HG02678 (cell line): Measurements from ENCODE around the gene MPP2.
"Not testable (repeated sequence)": the region's sequence is repeated elsewhere in the genome, so short reads cannot be mapped to it uniquely, and the experiment has no call there.

Source experiments
- ATAC-seq: cut with Tn5 transposase; IDR thresholded peaks from one replicate; pipeline ENCODE4 v1.9.1; 2021; ENCODE audit warnings: mild to moderate bottlenecking, moderate library complexity; ENCODE audit not compliant: unreplicated experiment

Gene MPP2

DNA sequence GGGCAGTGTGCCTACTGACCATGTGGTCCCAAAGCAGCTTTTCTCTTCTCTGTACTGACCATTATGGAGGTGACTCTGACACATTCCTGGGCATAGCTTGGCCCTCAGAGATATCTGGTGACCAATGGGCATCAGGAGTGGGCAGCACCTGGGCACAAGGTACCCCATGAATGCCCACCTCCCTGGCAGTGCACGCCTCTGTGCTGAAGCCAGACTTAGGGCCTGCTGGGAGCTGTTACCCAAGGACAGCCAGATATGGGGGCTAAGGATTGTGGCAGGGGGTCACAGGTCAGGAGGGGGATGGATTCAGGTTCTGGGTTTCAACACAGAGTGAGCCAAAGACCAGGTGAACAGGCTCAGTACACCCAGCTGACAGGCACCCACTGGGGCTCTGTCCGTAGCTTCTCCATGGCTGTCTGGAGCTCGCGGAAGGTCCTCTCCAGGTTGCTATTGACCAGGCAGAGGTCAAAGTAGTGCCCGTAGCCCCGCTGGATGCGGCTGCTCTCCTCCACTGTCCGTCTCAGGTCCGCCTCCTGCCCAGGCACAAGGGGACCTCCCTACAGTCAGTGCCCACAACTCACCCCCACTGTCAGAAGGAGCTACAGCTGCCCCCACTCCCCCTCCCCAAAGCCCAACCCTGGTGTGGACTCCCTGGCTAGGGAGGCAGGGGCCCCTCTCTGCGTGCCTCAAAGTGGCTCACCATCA is 29.7 kb downstream of the MPP2 start:
- no peak for ATAC-seq

DNA sequence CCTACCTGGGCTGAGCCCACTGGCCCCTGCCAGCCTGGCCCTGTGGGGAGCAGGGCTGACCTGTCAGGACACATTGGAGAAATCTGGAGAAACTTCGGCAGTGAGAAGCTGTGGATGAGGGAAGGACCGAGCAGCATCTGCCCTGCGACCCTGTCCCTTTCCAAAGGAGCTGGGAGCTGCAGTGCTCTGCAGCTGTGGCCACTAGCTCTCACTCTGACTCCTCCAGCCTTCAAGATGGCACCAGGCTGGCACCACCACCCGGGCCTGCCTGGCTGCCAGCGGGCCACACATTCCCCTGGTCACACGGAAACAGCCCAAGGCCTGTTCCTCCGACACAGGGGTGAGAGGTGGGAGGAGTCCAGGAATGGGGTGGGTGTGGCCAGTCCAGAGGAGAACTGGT is 30.3 kb downstream of the MPP2 start:
- no peak for ATAC-seq

GRCh38 chr17:43875476-43876147 is 31.7 kb downstream of the MPP2 start:
- no peak for ATAC-seq

DNA sequence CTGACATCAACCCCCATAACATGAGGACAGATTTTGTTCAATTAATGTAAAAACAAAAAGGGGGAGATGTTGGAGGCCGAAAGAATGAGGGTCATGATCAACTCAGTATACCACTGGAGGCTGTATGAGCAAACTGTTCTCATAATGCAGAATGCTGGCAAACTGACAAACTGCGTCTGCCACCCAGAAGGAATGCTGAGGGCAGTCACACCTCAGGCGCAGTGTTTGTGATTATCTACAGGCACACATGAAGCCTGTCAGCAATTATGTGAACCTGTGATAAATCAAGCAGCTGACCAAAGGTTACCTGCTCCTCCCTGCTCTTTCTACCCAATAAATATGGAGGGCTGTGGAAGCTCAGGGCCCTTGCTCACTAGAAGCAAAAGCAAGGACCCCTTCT is 33.0 kb downstream of the MPP2 start:
- no peak for ATAC-seq

DNA sequence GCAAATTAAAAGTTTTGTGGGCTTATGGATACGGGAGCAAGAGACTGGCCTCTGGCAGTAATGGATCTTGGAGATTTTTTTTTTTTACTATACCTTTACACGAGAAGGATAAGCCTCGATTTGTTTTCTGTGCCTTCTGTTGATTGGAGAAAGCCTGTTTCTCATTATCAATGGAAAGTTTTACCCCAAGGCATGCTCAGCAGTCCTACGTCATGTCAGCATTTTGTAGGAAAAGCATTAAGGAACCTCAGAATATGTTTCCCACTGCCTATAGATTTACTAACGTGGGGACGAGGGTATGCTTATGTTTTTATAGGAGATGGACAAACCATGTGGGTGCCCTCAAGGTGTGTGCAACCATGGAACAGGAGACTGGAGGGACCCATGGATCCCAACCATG is 33.5 kb downstream of the MPP2 start:
- ATAC-seq = no peak

- ATAC-seq = no peak
Measured at GRCh38 chr17:43873091-43873490, 34.2 kb downstream of the MPP2 start.

GRCh38 chr17:43871946-43872690 is 35.2 kb downstream of the MPP2 start:
- ATAC-seq = no peak

DNA sequence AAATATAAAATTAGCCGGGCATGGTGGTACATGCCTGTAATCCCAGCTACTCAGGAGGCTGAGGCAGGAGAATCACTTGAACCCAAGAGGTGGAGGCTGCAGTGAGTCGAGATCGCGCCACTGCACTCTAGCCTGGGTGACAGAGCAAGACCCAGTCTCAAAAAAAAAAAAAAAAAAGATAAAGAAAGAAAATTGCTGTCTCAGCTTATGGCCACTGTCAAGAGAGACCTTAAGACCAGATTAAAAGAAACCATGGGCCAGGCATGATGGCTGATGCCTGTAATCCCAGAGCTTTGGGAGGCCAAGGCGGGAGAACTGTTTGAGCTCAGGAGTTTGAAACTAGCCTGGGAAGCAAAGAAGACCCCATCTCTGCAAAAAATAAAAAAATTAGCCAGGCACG is 38.3 kb downstream of the MPP2 start:
- ATAC-seq = not testable (repeated sequence)

- no peak for ATAC-seq
Measured at GRCh38 chr17:43868226-43868994, 38.9 kb downstream of the MPP2 start.

DNA sequence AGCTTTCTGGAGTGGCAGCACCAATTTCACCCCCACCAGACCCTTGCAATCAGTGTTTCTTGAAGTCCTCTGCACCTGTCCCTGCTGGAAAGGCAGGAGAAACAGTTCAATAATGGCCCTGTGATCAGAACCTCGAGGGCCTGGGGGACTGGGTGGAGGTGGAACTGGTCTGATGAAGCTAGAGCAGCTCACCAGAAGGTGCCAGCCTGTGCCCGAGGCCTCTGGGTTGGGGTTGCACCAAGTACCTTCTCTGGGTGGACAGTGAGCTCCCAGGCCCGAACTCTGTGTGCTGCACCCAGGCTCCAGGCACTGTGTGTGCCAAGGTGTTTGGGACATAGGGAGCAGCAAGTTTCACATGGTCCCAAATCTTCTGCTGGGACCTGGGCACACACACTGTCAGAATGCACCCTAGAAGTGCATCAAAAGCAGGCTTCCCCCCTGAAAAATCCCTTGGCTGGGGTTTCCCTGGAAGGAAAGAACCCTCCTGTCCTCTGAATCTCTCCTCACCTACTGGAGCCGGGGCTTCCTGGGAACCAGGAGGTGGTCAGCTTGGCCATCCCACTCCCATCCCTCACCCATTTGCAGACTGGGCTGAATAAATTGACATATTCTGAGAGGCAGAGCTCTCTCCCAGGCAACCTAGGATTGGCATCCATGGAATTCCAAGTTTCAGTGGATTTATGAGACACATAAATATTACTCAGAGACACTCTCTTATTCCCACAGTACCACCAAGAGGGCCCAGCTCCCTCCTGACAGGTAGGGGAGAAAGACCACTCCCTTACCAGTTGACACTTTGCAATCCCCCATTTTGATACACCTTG is 43.0 kb downstream of the MPP2 start:
- ATAC-seq = no peak

DNA sequence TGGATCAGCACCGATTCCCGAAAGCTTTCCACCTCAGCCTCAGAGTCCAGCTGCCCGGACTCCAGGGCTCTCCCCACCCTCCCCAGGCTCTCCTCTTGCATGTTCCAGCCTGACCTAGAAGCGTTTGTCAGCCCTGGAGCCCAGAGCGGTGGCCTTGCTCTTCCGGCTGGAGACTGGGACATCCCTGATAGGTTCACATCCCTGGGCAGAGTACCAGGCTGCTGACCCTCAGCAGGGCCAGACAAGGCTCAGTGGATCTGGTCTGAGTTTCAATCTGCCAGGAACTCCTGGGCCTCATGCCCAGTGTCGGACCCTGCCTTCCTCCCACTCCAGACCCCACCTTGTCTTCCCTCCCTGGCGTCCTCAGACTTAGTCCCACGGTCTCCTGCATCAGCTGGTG is 45.4 kb downstream of the MPP2 start:
- ATAC-seq = no peak

DNA sequence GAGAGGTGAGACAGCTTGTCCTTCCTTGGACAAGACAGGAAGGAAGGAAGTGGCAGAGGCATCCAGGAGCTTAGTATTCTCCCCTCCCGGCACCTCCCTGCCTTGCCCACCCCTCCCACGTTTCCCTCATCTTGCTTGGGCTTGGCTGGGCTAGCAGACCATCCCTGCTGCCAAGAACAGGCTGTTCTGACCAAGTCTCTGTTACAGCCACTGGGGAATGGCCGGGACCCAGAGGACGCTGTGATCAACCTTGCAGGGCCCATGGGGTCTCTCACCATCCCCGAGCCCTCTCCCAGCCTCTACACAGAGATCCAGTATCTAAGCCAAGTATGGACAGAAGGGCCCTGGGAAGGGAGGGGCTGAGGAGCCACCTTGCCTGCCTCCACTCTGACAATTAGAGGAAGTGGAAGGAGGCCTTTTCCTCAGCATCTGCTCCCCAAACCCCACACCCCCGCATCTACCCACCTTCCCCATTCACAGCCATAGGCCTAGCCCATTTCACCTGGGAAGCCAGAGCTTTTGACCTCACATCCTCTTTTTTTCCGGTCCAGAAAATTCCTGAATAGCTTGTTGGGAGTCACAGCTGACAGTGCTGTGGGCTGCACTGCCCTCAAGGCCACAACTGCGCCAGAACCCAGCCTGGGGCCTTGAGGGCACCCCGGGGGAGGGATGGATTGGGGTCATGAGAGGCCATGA is 46.3 kb downstream of the MPP2 start:
- no peak for ATAC-seq

DNA sequence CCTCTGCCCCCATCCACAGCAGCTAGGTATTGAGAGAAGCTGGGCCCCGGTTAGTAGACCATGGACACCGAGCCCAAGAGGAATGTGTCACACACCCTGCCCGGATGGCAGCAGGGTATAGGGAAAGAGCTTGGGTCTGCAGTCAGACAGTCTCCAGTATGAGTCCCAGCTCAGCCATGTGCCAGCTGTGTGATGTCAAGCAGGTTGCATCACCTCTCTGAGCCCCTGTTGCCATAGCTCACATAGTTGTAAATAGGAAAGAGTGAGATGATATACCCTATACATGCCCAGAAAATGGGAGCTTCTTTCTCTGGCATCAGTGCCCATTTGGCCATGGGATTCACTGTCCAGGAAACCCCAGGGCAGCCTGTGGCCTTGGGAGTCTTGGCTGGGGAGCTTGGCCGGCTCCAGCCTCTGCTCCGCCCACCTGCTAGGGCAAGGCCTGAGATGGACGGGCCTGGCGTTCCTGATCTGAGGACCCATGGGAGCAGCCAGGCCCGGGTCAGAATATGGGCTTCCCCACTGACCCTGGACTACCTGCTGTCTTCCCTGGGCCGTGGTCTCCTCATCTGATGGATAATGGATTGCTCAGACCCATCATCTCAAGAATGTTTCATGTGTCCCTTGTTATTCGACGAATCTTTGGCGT is 47.1 kb downstream of the MPP2 start:
- no peak for ATAC-seq

DNA sequence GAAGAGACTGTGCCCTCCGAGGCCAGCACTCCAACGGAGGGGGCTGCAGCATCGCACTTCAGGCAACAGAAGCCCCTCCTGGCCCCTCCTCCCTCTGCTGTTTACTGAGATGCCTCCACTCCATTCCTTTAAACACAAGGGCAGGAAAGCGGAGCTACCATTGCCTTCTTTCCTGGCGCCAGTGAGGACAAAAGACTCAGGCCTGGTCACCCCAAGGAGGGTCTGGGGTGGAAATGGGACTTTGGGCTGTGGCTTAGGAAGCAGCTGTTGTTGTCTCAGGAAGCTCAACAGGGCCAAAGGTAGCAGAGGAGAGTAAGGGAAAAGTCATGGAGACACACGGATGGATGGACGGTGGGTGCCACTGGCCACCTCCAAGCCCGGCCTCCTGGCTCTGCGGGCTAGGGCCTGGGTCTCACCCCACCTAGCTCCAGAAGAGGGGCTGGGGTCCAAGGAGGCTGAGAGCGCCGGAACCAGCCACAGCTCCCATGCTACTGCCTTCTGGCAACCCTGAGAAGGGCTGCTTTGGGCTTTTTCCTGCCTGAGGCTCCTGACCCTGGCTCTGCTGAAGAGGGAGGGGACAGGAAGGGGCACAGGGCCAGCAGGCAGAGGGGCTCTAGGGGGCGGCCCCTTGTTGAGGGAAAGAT is 49.3 kb downstream of the MPP2 start:
- ATAC-seq = no peak

DNA sequence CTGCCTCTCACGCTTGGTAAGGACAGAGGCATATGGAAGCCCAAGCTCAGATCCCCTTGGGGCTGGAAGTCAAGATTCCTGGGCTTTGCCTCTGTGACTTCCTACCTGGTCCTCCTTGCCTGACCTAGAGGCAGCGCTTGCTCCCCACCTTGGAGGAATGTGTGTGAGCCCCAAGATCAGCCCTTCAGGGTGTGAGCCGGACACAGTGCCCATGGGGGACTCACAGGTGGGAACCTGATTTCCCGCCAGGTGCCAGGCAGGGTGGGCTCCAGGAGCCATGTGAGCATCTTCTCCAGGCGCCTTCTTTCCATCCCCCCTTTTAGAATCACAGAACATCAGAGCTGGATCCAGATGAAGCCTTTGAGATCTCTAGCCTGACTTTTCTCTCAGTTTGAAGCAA is 50.2 kb downstream of the MPP2 start:
- no peak for ATAC-seq

DNA sequence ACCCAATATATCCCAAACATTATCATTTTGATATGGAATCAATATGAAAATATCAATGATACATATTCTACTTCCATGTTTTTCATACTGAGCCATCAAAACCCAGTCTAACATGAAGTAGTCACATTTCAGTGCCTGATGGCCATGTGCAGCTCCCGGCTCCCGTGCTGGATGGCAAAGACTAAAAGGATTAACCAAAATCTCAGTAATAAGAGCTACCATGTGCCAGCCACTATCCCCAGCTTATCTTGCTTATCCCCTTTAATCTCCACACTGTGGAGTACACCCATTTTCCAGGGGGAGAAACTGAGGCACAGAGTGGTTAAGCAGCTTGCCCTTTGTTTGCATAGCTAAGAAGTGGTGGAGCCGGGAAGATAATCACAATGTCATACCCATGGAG is 51.2 kb downstream of the MPP2 start:
- ATAC-seq = no peak

DNA sequence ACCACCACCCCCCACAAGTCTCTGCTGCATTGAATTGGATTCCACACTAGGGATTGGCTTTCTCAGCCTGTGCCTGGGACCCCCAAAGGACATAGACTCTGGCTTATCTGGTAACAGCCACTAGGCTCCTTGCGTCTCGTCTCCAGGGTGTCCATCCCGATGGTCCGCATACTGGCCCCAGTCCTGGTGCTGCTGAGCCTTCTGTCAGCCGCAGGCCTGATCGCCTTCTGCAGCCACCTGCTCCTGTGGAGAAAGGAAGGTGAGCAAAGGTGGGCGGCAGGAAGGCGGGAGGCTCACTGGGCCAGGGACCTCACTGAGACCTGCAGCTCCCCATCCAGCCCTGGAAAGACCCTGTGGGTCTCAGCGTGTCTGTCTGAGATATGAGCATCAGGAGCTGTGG is 52.3 kb downstream of the MPP2 start:
- no peak for ATAC-seq

DNA sequence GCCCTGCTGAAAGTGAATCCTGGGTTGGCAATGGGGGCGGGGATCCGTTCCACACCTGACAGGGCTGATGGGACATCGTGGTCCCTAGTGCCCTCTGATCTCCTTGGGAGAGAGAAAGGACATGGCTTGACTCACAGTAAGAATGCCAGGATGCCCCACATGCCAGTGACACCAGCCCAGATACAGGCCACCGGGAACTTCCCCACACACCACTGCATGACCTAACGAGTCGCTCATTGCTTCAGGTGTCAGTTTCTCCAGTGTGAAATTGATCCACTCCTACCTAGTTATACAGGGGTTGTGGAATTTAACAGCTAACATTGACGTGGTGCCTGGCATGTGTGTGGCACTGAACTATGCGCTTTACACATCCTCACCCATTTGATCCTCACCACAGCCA is 52.8 kb downstream of the MPP2 start:
- ATAC-seq = no peak

- ATAC-seq = no peak
Measured at GRCh38 chr17:43853546-43853945, 53.8 kb downstream of the MPP2 start.
